GM08714 (cell line): ENCODE results near the gene FBN2.
"Not testable (repeated sequence)": the region's sequence is repeated elsewhere in the genome, so short reads cannot be mapped to it uniquely, and the experiment has no call there.

Experiments
- H3K4me3 ChIP-seq: fragments of 200-500 bp; sonication (Bioruptor generic); 2 replicates; pipeline ENCODE4 v1.5.1; 2014; ENCODE audit warnings: mild to moderate bottlenecking, low read length, inconsistent platforms
- ZNF274 ChIP-seq: IDR thresholded peaks from 2 replicates; pipeline ENCODE4 v1.6.1; 2012; ENCODE audit warnings: mild to moderate bottlenecking, low read depth, low read length

The FBN2 gene

GRCh38 chr5:128513806-128514205, 24.2 kb downstream of the FBN2 start:
- no peak for TF ChIP-seq ZNF274
- H3K4me3 ChIP-seq: no peak overlapping the region

- no peak overlapping the region for H3K4me3 ChIP-seq
- no peak for TF ChIP-seq ZNF274
Measured at GRCh38 chr5:128512894-128513293, 25.2 kb downstream of the FBN2 start.

GRCh38 chr5:128506643-128507042, 31.4 kb downstream of the FBN2 start:
- no peak overlapping the region for H3K4me3 ChIP-seq
- no peak for TF ChIP-seq ZNF274

- not testable (repeated sequence) for H3K4me3 ChIP-seq
Measured at GRCh38 chr5:128503727-128504126, 34.3 kb downstream of the FBN2 start.

- no peak for TF ChIP-seq ZNF274
- H3K4me3 ChIP-seq: no peak overlapping the region
Measured at GRCh38 chr5:128498844-128499455, 39.1 kb downstream of the FBN2 start.

GRCh38 chr5:128494516-128494915, 43.5 kb downstream of the FBN2 start:
- TF ChIP-seq ZNF274: no peak
- no peak overlapping the region for H3K4me3 ChIP-seq

GRCh38 chr5:128493657-128494329, 44.3 kb downstream of the FBN2 start:
- H3K4me3 ChIP-seq: no peak overlapping the region
- no peak for TF ChIP-seq ZNF274

GRCh38 chr5:128491291-128491690, 46.8 kb downstream of the FBN2 start:
- no peak overlapping the region for H3K4me3 ChIP-seq
- no peak for TF ChIP-seq ZNF274

GRCh38 chr5:128490761-128491160, 47.3 kb downstream of the FBN2 start:
- H3K4me3 ChIP-seq: no peak overlapping the region

GRCh38 chr5:128487041-128487440, 51.0 kb downstream of the FBN2 start:
- no peak overlapping the region for H3K4me3 ChIP-seq
- TF ChIP-seq ZNF274: no peak

More at GRCh38 chr5:128490761-128491160, 47.3 kb downstream of the FBN2 start:
- TF ChIP-seq ZNF274: no peak

- no peak overlapping the region for H3K4me3 ChIP-seq
- no peak for TF ChIP-seq ZNF274
Measured at GRCh38 chr5:128483738-128484137, 54.3 kb downstream of the FBN2 start.

GRCh38 chr5:128480906-128481633, 57.0 kb downstream of the FBN2 start:
- TF ChIP-seq ZNF274: no peak
- no peak overlapping the region for H3K4me3 ChIP-seq

GRCh38 chr5:128480158-128480557, 57.9 kb downstream of the FBN2 start:
- no peak for TF ChIP-seq ZNF274
- H3K4me3 ChIP-seq: no peak overlapping the region

- H3K4me3 ChIP-seq: no peak overlapping the region
- no peak for TF ChIP-seq ZNF274
Measured at GRCh38 chr5:128478386-128479368, 59.4 kb downstream of the FBN2 start.
